NCI-H748 treated with DMSO at 0.1 percent for 48 hours (cell line): ENCODE results near the gene PSKH1.
"Not testable (repeated sequence)": the region's sequence is repeated elsewhere in the genome, so short reads cannot be mapped to it uniquely, and the experiment has no call there.

Experiments
- DNase-seq: peaks from one replicate; lab custom pipeline; 2025; lab: John Stamatoyannopoulos, UW

The PSKH1 gene

GRCh38 chr16:67888331-67888730, 4.7 kb upstream of the PSKH1 start:
- no peak for DNase-seq

GRCh38 chr16:67892375-67892774, 679 bp upstream of the PSKH1 start:
- no peak for DNase-seq

- no peak for DNase-seq
Observed at GRCh38 chr16:67893743-67894399, 817 bp downstream of the PSKH1 start.

- DNase-seq: no peak
Observed at GRCh38 chr16:67897231-67897630, 4.2 kb downstream of the PSKH1 start.

GRCh38 chr16:67901734-67902133, 8.7 kb downstream of the PSKH1 start:
- no peak for DNase-seq

GRCh38 chr16:67902831-67903230, 9.8 kb downstream of the PSKH1 start:
- DNase-seq: no peak

GRCh38 chr16:67907397-67908180, 14.5 kb downstream of the PSKH1 start:
- DNase-seq: no peak

- no peak for DNase-seq
Observed at GRCh38 chr16:67909056-67909742, 16.1 kb downstream of the PSKH1 start.

GRCh38 chr16:67910158-67910557, 17.1 kb downstream of the PSKH1 start:
- DNase-seq: no peak

- DNase-seq: no peak
Observed at GRCh38 chr16:67914758-67915495, 21.9 kb downstream of the PSKH1 start.

GRCh38 chr16:67915496-67915769, 22.4 kb downstream of the PSKH1 start:
- not testable (repeated sequence) for DNase-seq

- DNase-seq: no peak
Observed at GRCh38 chr16:67915831-67916723, 23.0 kb downstream of the PSKH1 start.

GRCh38 chr16:67917140-67917851, 24.2 kb downstream of the PSKH1 start:
- no peak for DNase-seq

- DNase-seq: no peak
Observed at GRCh38 chr16:67917852-67918236, 24.8 kb downstream of the PSKH1 start.

- DNase-seq: no peak
Observed at GRCh38 chr16:67919622-67920221, 26.7 kb downstream of the PSKH1 start.

GRCh38 chr16:67922221-67922620, 29.2 kb downstream of the PSKH1 start:
- no peak for DNase-seq

- DNase-seq: no peak
Observed at GRCh38 chr16:67922740-67923139, 29.7 kb downstream of the PSKH1 start.

GRCh38 chr16:67923414-67924116, 30.5 kb downstream of the PSKH1 start:
- DNase-seq: no peak

- DNase-seq: no peak
Observed at GRCh38 chr16:67924140-67924906, 31.3 kb downstream of the PSKH1 start.
